ENCODE data around the gene SMAD3. TPM values are rescaled to one million over a fixed set of nuclear protein-coding genes. Genes with fewer than 3 reads are reported as not detected.

SMAD3 gene
- total RNA-seq, 1 donor from 2014 or later = 12.5 TPM

- Mint-ChIP-seq H3K4me1 (peaks cover 69% of the 10 kb centered on the region), H3K27me3 (ENCODE audit: insufficient read depth, low read depth) (no peaks in the 10 kb centered on the region), H3K9me3 (no peaks in the 10 kb centered on the region), H3K27ac (no peak overlapping the region), H3K36me3 (peaks cover 9% of the 10 kb centered on the region), H3K4me3 (no peak overlapping the region)
- Histone ChIP-seq H3K4me2 (peak overlapping the region; percentile 55), H3K9me3 (ENCODE audit: low read depth) (no peaks in the 10 kb centered on the region), H3K4me1 (peaks cover 57% of the 10 kb centered on the region), H3K27me3 (no peaks in the 10 kb centered on the region), H3K79me2 (ENCODE audit: low read depth) (peaks cover 69% of the 10 kb centered on the region), H3K36me3 (no peaks in the 10 kb centered on the region), H3K4me3 (peak overlapping the region; percentile 7), H3F3A (ENCODE audit: low read depth) (peaks cover 10% of the 10 kb centered on the region), H2AFZ (replicated peaks) (no peak overlapping the region), H3K27ac (no peak overlapping the region), H3K9ac (no peak overlapping the region), H4K20me1 (ENCODE audit: low read depth) (peaks cover 61% of the 10 kb centered on the region)
- no peak for TF ChIP-seq EZH2 (IDR thresholded peaks at IDR 0.05)
- no peak for TF ChIP-seq CTCF (IDR thresholded peaks at IDR 0.05)
- no peak for TF ChIP-seq EZH2phosphoT487 (IDR thresholded peaks at IDR 0.05)
- no peak for DNase-seq (ENCODE audit: low spot score)
These were observed 25.9 kb downstream of the SMAD3 start for GRCh38 chr15:67091071-67091979.

- peaks cover 10% of the 10 kb centered on the region for H3F3A ChIP-seq (ENCODE audit: low read depth)
- TF ChIP-seq CTCF (IDR thresholded peaks at IDR 0.05) = no peak
- TF ChIP-seq EZH2 (IDR thresholded peaks at IDR 0.05) = no peak
- H3K79me2 ChIP-seq (ENCODE audit: low read depth) = peaks cover 69% of the 10 kb centered on the region
- no peak overlapping the region for H3K27ac ChIP-seq
- peak overlapping the region; percentile 17 for H3K4me3 Mint-ChIP-seq
- peaks cover 56% of the 10 kb centered on the region for H3K4me1 ChIP-seq
- peaks cover 14% of the 10 kb centered on the region for H3K36me3 Mint-ChIP-seq
- peak; percentile 50 for DNase-seq (ENCODE audit: low spot score)
- peak overlapping the region; percentile 61 for H3K27ac Mint-ChIP-seq
- H3K27me3 Mint-ChIP-seq (ENCODE audit: insufficient read depth, low read depth) = no peaks in the 10 kb centered on the region
- H3K9me3 Mint-ChIP-seq = no peaks in the 10 kb centered on the region
- H3K4me2 ChIP-seq = peak overlapping the region; percentile 55
- H3K9ac ChIP-seq = no peak overlapping the region
- no peak overlapping the region for H2AFZ ChIP-seq (replicated peaks)
- H3K36me3 ChIP-seq = no peaks in the 10 kb centered on the region
- H3K9me3 ChIP-seq (ENCODE audit: low read depth) = no peaks in the 10 kb centered on the region
- H3K27me3 ChIP-seq = no peaks in the 10 kb centered on the region
- peaks cover 64% of the 10 kb centered on the region for H4K20me1 ChIP-seq (ENCODE audit: low read depth)
- H3K4me3 ChIP-seq = peak overlapping the region; percentile 7
- H3K4me1 Mint-ChIP-seq = peaks cover 62% of the 10 kb centered on the region
These were observed 26.7 kb downstream of the SMAD3 start for GRCh38 chr15:67091980-67092677.

GRCh38 chr15:67092752-67093503, 27.5 kb downstream of the SMAD3 start:
- peak overlapping the region; percentile 83 for H3K27ac Mint-ChIP-seq
- H3K4me1 Mint-ChIP-seq = peaks cover 60% of the 10 kb centered on the region
- Histone ChIP-seq H3K4me1 (peaks cover 52% of the 10 kb centered on the region), H3F3A (ENCODE audit: low read depth) (peaks cover 18% of the 10 kb centered on the region), H3K79me2 (ENCODE audit: low read depth) (peaks cover 71% of the 10 kb centered on the region), H3K27ac (no peak overlapping the region), H3K36me3 (no peaks in the 10 kb centered on the region), H2AFZ (replicated peaks) (no peak overlapping the region), H3K4me3 (no peak overlapping the region), H3K9ac (no peak overlapping the region), H3K9me3 (ENCODE audit: low read depth) (no peaks in the 10 kb centered on the region), H3K4me2 (no peak overlapping the region), H4K20me1 (ENCODE audit: low read depth) (peaks cover 64% of the 10 kb centered on the region), H3K27me3 (no peaks in the 10 kb centered on the region)
- no peaks in the 10 kb centered on the region for H3K27me3 Mint-ChIP-seq (ENCODE audit: insufficient read depth, low read depth)
- peak overlapping the region; percentile 30 for H3K4me3 Mint-ChIP-seq
- H3K9me3 Mint-ChIP-seq = no peaks in the 10 kb centered on the region
- no peak for DNase-seq (ENCODE audit: low spot score)
- no peak for TF ChIP-seq EZH2 (IDR thresholded peaks at IDR 0.05)
- no peak for TF ChIP-seq EZH2phosphoT487 (IDR thresholded peaks at IDR 0.05)
- TF ChIP-seq CTCF (IDR thresholded peaks at IDR 0.05) = no peak
- H3K36me3 Mint-ChIP-seq = peaks cover 17% of the 10 kb centered on the region
